ENCODE data around the gene MCM10.

The MCM10 gene

GRCh38 chr10:13163859-13164258 lies 2.5 kb downstream of the MCM10 start:
- TF ChIP-seq, protein P1, sequence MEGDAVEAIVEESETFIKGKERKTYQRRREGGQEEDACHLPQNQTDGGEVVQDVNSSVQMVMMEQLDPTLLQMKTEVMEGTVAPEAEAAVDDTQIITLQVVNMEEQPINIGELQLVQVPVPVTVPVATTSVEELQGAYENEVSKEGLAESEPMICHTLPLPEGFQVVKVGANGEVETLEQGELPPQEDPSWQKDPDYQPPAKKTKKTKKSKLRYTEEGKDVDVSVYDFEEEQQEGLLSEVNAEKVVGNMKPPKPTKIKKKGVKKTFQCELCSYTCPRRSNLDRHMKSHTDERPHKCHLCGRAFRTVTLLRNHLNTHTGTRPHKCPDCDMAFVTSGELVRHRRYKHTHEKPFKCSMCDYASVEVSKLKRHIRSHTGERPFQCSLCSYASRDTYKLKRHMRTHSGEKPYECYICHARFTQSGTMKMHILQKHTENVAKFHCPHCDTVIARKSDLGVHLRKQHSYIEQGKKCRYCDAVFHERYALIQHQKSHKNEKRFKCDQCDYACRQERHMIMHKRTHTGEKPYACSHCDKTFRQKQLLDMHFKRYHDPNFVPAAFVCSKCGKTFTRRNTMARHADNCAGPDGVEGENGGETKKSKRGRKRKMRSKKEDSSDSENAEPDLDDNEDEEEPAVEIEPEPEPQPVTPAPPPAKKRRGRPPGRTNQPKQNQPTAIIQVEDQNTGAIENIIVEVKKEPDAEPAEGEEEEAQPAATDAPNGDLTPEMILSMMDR (IDR thresholded peaks at IDR 0.05; ENCODE audit: low read depth, low read length, missing control alignments) = no peak
- no peak overlapping the region for H3K4me3 ChIP-seq (replicated peaks; ENCODE audit: low read depth, low read length)
- DNase-seq (ENCODE audit: extremely low read depth, low read depth) = no peak

DNA sequence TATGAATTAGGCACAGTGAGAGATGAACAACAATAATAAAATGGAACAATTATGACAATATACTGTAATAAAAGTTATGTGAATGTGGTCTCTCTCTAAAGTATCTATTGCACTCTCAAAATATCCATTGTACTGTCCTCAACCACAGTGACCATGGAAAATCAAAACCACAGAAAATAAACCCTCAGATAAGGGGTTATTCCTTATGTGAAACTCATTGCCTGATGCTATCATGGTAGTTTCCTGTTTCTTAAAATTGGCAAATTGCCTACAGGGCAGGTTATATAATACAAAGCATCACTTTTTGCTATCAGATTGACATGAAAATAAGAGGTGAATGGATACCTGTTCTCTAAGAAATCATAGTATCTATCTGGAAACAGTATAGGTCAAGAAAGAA lies 3.8 kb downstream of the MCM10 start:
- DNase-seq (ENCODE audit: extremely low read depth, low read depth) = no peak
- H3K4me3 ChIP-seq (replicated peaks; ENCODE audit: low read depth, low read length) = no peak overlapping the region
- TF ChIP-seq, protein P1 (IDR thresholded peaks at IDR 0.05; ENCODE audit: low read depth, low read length, missing control alignments) = no peak

- TF ChIP-seq, protein P1 (IDR thresholded peaks at IDR 0.05; ENCODE audit: low read depth, low read length, missing control alignments) = no peak
- H3K4me3 ChIP-seq (replicated peaks; ENCODE audit: low read depth, low read length) = no peak overlapping the region
- DNase-seq (ENCODE audit: extremely low read depth, low read depth) = no peak
Measured at GRCh38 chr10:13167568-13167967, 6.2 kb downstream of the MCM10 start.

- DNase-seq (ENCODE audit: extremely low read depth, low read depth) = no peak
- no peak overlapping the region for H3K4me3 ChIP-seq (replicated peaks; ENCODE audit: low read depth, low read length)
- TF ChIP-seq, protein P1 (IDR thresholded peaks at IDR 0.05; ENCODE audit: low read depth, low read length, missing control alignments) = no peak
Measured at GRCh38 chr10:13168781-13169180, 7.4 kb downstream of the MCM10 start.

DNA sequence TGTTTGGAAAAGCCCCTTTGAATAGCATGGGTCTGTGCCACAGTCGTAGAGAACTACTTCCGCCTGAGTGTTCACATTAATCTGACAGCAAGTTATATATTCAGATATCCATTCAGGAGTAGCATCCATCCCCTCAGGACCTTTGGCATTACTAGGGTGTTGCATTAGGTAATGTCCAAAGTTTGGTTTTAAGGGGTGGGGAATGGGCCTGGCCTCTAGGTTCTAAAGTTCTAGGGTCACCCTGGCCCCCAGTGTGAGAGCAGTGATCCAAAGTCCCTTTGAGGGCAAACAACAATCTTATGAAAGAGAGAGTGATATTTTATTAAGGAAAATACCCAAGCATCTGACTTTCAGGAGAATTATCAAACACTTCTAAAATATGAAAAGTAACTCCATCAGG lies 12.3 kb downstream of the MCM10 start:
- TF ChIP-seq, protein P1 (IDR thresholded peaks at IDR 0.05; ENCODE audit: low read depth, low read length, missing control alignments) = no peak
- H3K4me3 ChIP-seq (replicated peaks; ENCODE audit: low read depth, low read length) = no peak overlapping the region
- no peak for DNase-seq (ENCODE audit: extremely low read depth, low read depth)

GRCh38 chr10:13180788-13181187 lies 19.4 kb downstream of the MCM10 start:
- no peak for DNase-seq (ENCODE audit: extremely low read depth, low read depth)
- H3K4me3 ChIP-seq (replicated peaks; ENCODE audit: low read depth, low read length) = no peak overlapping the region
- TF ChIP-seq, protein P1 (IDR thresholded peaks at IDR 0.05; ENCODE audit: low read depth, low read length, missing control alignments) = no peak

DNA sequence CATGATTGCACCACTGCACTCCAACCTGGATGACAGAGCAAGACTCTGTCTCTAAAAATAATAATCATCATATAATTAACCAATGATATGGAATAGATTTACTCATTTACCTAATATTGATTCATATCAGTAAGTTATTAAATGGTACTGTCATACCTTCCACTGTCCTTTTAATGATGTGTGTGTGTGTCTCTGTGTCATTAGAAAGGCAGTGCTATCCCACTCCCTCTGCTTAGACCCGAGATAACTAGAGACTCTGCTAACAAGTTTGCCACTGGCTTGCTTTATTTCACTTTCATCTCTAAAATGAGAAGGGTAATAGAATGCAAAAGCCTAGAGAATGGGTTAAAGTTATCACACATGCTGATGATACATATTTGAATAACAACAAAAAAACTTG lies 21.1 kb downstream of the MCM10 start:
- DNase-seq (ENCODE audit: extremely low read depth, low read depth) = no peak
- no peak overlapping the region for H3K4me3 ChIP-seq (replicated peaks; ENCODE audit: low read depth, low read length)
- TF ChIP-seq, protein P1 (IDR thresholded peaks at IDR 0.05; ENCODE audit: low read depth, low read length, missing control alignments) = no peak

All from HFF-Myc (cell line).